Lung (tissue), 12 donors: ENCODE results near the gene SNRPB. TPM values are rescaled to one million over a fixed set of nuclear protein-coding genes. Genes with fewer than 3 reads are reported as not detected.

Source experiments
- ATAC-seq: fragments of 200-7000 bp; cut with Tn5 transposase; one replicate; pipeline ENCODE4 v1.9.1; 2020; ENCODE audit warnings: moderate number of reproducible peaks; ENCODE audit not compliant: insufficient read depth, low FRiP score
- DNase-seq, 3 donors: peaks; one replicate each; pipeline ENCODE4 v3.0.0-alpha.2; 2013 to 2017
- H3K27ac ChIP-seq, 2 donors: one replicate each; pipeline ENCODE4 v1.5.1; 2013; ENCODE audit warnings: mild to moderate bottlenecking in 2 of 2, moderate library complexity in 2 of 2, control low read depth in 1 of 2, inconsistent platforms in 1 of 2, low read depth in 1 of 2, low read length in 1 of 2
- H3K27me3 ChIP-seq, 3 donors: one replicate each; pipeline ENCODE4 v1.5.1; 2013; ENCODE audit warnings: low read length in 2 of 3; ENCODE audit not compliant: control insufficient read depth in 3 of 3, insufficient read depth in 3 of 3
- H3K36me3 ChIP-seq, 4 donors: one replicate each; pipeline ENCODE4 v1.5.1; 2013; ENCODE audit warnings: low read length in 4 of 4, mild to moderate bottlenecking in 1 of 4, moderate library complexity in 1 of 4; ENCODE audit not compliant: control insufficient read depth in 4 of 4, insufficient read depth in 4 of 4
- H3K4me1 ChIP-seq, 5 donors: one replicate each; pipeline ENCODE4 v1.5.1; 2013; ENCODE audit warnings: low read length in 5 of 5, mild to moderate bottlenecking in 2 of 5, moderate library complexity in 1 of 5; ENCODE audit not compliant: control insufficient read depth in 5 of 5, insufficient read depth in 5 of 5
- H3K4me3 ChIP-seq: one replicate; pipeline ENCODE4 v1.5.1; 2013; ENCODE audit warnings: mild to moderate bottlenecking, control low read depth, moderate library complexity
- H3K9ac ChIP-seq, 2 donors: one replicate each; pipeline ENCODE4 v1.5.1; 2013; ENCODE audit warnings: low read length in 2 of 2, control low read depth in 1 of 2; ENCODE audit not compliant: insufficient read depth in 1 of 2
- H3K9me3 ChIP-seq, 4 donors: one replicate each; pipeline ENCODE4 v1.5.1; 2013; ENCODE audit warnings: low read length in 3 of 4, mild to moderate bottlenecking in 1 of 4, moderate library complexity in 1 of 4; ENCODE audit not compliant: control insufficient read depth in 4 of 4, insufficient read depth in 3 of 4
- WGBS, 2 donors: extraction: QIAGEN DNeasy Blood & Tissue Kit; methylation state at CpG; one replicate each; pipeline ENCODE4 v1.1.7; 2013; 5-methylcytosine and 5-hydroxymethylcytosine counted together
- polyA plus RNA-seq, 2 donors: library from polyadenylated mRNA; stranded (reverse); fragments of 200-250 nt; gene quantifications; one replicate each; pipeline ENCODE4 v1.2.1, GENCODE V29; 2013
- total RNA-seq, 2 donors: library from RNA; depleted of rRNA in 1 of 2; stranded (reverse); fragments of >200 nt in 1 of 2; gene quantifications; one replicate each; pipeline ENCODE4 v1.2.1, GENCODE V29; 2014 to 2021
- TF ChIP-seq, protein P1 (sequence below): IDR thresholded peaks from 2 replicates; pipeline ENCODE4 v1.5.1; 2012; ENCODE audit warnings: mild to moderate bottlenecking; ENCODE audit errors: control extremely low read depth, extremely low read depth
- donor health status: control.
- donor health status: control.
- donor health status: Bipolar disorder and iron deficiency.
- donor health status: healthy.
- donor health status: DM: yes; HTN: yes; CAD: no.

The SNRPB gene
- total and polyA plus RNA-seq, 4 donors = 71.4 to 291 (median 178) TPM

GRCh38 chr20:2485080-2485479 lies 14.5 kb upstream of the SNRPB start:
- DNase-seq (no peak), ATAC-seq (no peak)
- Histone ChIP-seq H3K9me3 (peaks cover 0 to 2% (median 0%) of the 10 kb centered on the region in 4 donors), H3K4me1 (peaks cover 0 to 1% (median 0%) of the 10 kb centered on the region in 5 donors), H3K27ac (no peak overlapping the region), H3K4me3 (no peak overlapping the region), H3K9ac (no peak overlapping the region), H3K27me3 (no peaks in the 10 kb centered on the region), H3K36me3 (peaks cover 3 to 50% (median 28%) of the 10 kb centered on the region in 4 donors)
- 91 to 95% methylated on average over 2 of the region's 2 CpGs for WGBS, 2 donors
- TF ChIP-seq, protein P1, sequence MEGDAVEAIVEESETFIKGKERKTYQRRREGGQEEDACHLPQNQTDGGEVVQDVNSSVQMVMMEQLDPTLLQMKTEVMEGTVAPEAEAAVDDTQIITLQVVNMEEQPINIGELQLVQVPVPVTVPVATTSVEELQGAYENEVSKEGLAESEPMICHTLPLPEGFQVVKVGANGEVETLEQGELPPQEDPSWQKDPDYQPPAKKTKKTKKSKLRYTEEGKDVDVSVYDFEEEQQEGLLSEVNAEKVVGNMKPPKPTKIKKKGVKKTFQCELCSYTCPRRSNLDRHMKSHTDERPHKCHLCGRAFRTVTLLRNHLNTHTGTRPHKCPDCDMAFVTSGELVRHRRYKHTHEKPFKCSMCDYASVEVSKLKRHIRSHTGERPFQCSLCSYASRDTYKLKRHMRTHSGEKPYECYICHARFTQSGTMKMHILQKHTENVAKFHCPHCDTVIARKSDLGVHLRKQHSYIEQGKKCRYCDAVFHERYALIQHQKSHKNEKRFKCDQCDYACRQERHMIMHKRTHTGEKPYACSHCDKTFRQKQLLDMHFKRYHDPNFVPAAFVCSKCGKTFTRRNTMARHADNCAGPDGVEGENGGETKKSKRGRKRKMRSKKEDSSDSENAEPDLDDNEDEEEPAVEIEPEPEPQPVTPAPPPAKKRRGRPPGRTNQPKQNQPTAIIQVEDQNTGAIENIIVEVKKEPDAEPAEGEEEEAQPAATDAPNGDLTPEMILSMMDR = no peak

DNA sequence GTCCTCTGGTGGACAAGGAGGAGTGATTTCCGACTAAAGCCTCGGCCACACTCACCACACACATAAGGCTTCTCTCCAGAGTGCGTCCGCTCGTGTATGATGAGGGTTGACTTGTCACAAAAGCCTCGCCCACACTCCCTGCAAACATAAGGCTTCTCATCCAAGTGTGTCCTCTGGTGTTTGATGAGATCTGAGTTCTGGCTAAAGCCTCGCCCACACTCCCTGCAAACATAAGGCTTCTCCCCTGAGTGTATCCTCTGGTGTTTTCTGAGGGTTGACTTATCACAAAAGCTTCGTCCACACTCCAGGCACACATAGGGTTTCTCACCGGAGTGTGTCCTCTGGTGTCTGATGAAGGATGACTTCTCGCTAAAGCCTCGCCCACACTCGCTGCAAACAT lies 12.9 kb upstream of the SNRPB start:
- Histone ChIP-seq H3K36me3 (peaks cover 2 to 51% (median 26%) of the 10 kb centered on the region in 4 donors), H3K9ac (no peak overlapping the region), H3K27me3 (no peaks in the 10 kb centered on the region), H3K4me3 (no peak overlapping the region), H3K4me1 (peaks cover 0 to 1% (median 0%) of the 10 kb centered on the region in 5 donors), H3K9me3 (peaks cover 0 to 2% (median 0%) of the 10 kb centered on the region in 4 donors), H3K27ac (no peak overlapping the region)
- TF ChIP-seq, protein P1 = no peak
- no peak for DNase-seq
- no peak for ATAC-seq
- WGBS, 2 donors = 97 to 99% methylated on average over 12 of the region's 12 CpGs

DNA sequence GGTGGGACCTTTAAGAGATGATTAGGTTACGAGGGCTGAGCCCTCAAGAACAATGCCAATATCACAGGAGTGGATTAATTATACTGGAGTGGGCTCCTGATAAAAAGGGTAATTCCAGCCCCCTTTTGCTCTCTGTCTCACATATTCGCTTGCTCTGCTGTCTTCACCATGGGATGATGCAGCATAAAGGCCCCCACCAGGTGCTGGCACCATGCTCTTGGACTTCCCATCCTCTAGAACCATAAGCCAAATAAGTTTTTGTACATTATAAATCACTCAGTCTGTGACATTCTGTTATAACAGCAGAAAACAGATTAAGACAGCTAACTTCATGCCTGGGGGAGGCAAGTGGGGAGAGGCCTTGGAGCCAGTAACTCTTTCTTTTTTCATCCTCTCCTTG lies 9.8 kb upstream of the SNRPB start:
- Histone ChIP-seq H3K4me1 (no peaks in the 10 kb centered on the region), H3K27ac (no peak overlapping the region), H3K36me3 (peaks cover 0 to 37% (median 23%) of the 10 kb centered on the region in 4 donors), H3K9me3 (peaks cover 0 to 2% (median 0%) of the 10 kb centered on the region in 4 donors), H3K9ac (no peak overlapping the region), H3K4me3 (no peak overlapping the region), H3K27me3 (no peaks in the 10 kb centered on the region)
- 97 to 98% methylated on average over 2 of the region's 2 CpGs for WGBS, 2 donors
- no peak for ATAC-seq
- TF ChIP-seq, protein P1 = no peak
- DNase-seq = no peak
